Lower lobe of right lung (tissue), 2 donors: Measurements from ENCODE around the gene FAM163B. TPM values are rescaled to one million over a fixed set of nuclear protein-coding genes. Genes with fewer than 3 reads are reported as not detected.

Source experiments
- ATAC-seq, 2 donors: fragments of 200-7000 bp; cut with Tn5 transposase; one replicate each; pipeline ENCODE4 v1.9.1; 2020 to 2022; ENCODE audit warnings: mild to moderate bottlenecking in 2 of 2, moderate library complexity in 2 of 2
- DNase-seq: peaks from one replicate; pipeline ENCODE4 v3.0.0-alpha.2; 2020
- H3K27ac ChIP-seq: fragments of 200-600 bp; one replicate; pipeline ENCODE4 v1.8.0; 2022
- H3K27me3 ChIP-seq: fragments of 200-600 bp; one replicate; pipeline ENCODE4 v1.8.0; 2022; ENCODE audit warnings: low read depth
- H3K36me3 ChIP-seq: fragments of 200-600 bp; one replicate; pipeline ENCODE4 v1.8.0; 2022; ENCODE audit warnings: mild to moderate bottlenecking
- H3K4me1 ChIP-seq: fragments of 200-600 bp; one replicate; pipeline ENCODE4 v1.8.0; 2022
- H3K4me3 ChIP-seq: fragments of 200-600 bp; one replicate; pipeline ENCODE4 v1.8.0; 2022; ENCODE audit warnings: mild to moderate bottlenecking
- H3K9me3 ChIP-seq: fragments of 200-600 bp; one replicate; pipeline ENCODE4 v1.8.0; 2022
- intact Hi-C: fragments of 100-400 bp; cut with DNase I; formaldehyde crosslinking; loops from one replicate; pipeline ENCODE4 v1.11.0; 2022
- total RNA-seq: library from RNA; stranded (reverse); fragmentation: NEBNext Ultra II Directional; extraction: Animal tissue kit (Norgen Biotek cat#: 25700); gene quantifications from one replicate; pipeline ENCODE4 v1.2.1, GENCODE V29; 2021
- TF ChIP-seq, protein P1 (sequence below): fragments of 200-600 bp; IDR thresholded peaks from one replicate; pipeline ENCODE4 v1.8.0; 2022; ENCODE audit warnings: antibody characterized with exemption, mild to moderate bottlenecking
- donor health status: DM: no; HTN: yes; CAD: no; lungs with severe emphysema.

FAM163B gene
- total RNA-seq, 1 donor from 2014 or later: not detected

DNA sequence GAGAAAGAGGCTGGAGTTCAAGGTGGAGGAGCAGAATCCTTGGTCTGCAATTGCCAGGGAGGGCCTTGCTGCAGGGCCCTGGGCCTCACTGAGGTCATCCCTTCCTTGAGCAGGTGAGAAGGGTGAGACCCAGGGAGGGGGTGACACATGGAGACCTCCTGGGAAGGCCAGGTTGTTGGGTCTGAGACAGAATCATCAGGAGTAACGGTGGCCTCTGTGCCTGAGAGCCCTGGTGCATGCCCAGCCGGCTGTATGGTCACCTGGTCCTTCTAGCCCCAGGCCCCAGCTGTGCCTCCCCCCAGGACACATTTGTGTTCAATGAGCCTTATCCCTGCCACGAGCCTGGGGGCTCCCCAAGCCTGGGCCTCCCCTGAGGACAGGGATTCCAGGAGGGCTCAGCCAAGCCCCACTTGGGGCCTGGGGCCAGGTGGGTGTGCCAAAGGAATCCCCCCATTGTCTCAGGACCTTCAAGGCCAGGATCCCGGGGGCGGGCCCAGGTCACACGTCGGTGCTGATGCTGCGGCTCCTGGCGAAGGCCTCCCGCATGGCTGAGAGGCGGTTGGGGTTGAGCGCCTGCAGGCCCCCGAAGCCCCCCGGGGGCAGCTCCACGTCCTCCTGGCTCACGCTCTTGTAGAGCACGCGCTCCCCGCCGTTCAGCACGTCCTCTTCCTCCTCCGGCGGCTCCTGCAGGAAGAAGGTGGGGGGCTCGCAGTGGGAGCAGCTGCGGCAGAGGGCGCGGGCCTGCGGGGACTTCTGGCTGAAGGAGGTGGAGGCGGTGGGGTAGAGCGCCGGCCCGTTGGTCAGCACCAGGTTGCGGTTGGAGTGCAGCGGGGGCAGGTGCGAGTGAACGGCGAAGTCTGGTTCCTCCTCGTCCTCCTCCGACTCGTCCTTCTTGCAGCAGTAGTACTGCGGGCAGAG, 30.4 kb downstream of the FAM163B start:
- intact Hi-C loops: no loop called here
- Histone ChIP-seq H3K27ac (no peak overlapping the region), H3K36me3 (no peaks in the 10 kb centered on the region), H3K9me3 (no peaks in the 10 kb centered on the region), H3K27me3 (peaks cover 22% of the 10 kb centered on the region), H3K4me1 (peaks cover 27% of the 10 kb centered on the region), H3K4me3 (no peak overlapping the region)
- no peak for DNase-seq
- TF ChIP-seq, protein P1, sequence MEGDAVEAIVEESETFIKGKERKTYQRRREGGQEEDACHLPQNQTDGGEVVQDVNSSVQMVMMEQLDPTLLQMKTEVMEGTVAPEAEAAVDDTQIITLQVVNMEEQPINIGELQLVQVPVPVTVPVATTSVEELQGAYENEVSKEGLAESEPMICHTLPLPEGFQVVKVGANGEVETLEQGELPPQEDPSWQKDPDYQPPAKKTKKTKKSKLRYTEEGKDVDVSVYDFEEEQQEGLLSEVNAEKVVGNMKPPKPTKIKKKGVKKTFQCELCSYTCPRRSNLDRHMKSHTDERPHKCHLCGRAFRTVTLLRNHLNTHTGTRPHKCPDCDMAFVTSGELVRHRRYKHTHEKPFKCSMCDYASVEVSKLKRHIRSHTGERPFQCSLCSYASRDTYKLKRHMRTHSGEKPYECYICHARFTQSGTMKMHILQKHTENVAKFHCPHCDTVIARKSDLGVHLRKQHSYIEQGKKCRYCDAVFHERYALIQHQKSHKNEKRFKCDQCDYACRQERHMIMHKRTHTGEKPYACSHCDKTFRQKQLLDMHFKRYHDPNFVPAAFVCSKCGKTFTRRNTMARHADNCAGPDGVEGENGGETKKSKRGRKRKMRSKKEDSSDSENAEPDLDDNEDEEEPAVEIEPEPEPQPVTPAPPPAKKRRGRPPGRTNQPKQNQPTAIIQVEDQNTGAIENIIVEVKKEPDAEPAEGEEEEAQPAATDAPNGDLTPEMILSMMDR: no peak
- no peak for ATAC-seq

- no peak for DNase-seq
- intact Hi-C loops: no loop called here
- Histone ChIP-seq H3K27me3 (peaks cover 13% of the 10 kb centered on the region), H3K27ac (no peak overlapping the region), H3K4me3 (no peak overlapping the region), H3K36me3 (no peaks in the 10 kb centered on the region), H3K4me1 (peaks cover 24% of the 10 kb centered on the region), H3K9me3 (no peaks in the 10 kb centered on the region)
- ATAC-seq: no peak
- TF ChIP-seq, protein P1: no peak
These were observed 31.5 kb downstream of the FAM163B start for GRCh38 chr9:133577737-133578112.

DNA sequence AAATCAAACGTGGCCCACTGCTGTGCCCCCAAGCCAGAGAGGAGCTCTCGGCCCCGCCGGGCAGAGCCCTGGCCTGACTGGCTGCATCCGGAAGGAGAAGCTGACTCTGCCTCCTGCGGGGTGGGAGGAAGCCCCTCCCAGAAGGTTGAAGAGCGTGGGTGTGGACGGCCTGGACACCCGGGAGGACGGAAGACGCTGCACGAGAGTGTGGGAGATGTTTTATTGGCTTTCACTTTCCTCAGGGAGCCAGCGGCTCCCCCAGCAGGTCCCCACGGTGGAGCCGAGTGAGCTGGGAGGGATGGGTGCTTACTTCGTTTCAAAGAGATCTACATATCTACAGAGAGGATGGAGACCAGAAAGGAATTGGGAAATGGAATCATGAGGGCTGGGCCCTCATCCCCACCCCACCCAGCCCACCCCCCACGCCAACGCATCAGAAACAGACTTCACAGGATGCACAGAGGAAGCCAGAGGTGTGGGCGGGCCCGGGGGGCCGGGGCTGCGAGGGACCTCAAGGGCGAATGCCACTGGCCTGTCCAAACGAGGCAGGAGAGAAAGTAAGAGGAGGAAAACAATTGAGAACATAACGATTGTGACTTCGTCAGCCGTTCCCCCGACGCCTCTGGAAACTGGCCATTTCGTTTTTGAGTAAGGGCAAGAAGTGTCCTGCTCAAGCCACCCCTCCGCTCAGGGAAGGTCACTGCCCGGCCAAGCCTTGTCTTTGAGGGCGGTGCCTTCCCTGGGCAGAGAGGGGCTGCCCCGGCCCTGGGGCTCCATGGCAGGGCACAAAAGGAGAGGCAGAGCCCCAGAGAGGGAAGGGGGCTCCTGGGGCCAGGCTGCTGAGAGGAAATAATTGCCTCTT, 32.1 kb downstream of the FAM163B start:
- H3K27ac ChIP-seq: no peak overlapping the region
- peaks cover 7% of the 10 kb centered on the region for H3K27me3 ChIP-seq
- ATAC-seq (no peak), DNase-seq (no peak)
- intact Hi-C loops: no loop called here
- H3K36me3 ChIP-seq: no peaks in the 10 kb centered on the region
- no peaks in the 10 kb centered on the region for H3K9me3 ChIP-seq
- TF ChIP-seq, protein P1: no peak
- peaks cover 24% of the 10 kb centered on the region for H3K4me1 ChIP-seq
- H3K4me3 ChIP-seq: no peak overlapping the region

DNA sequence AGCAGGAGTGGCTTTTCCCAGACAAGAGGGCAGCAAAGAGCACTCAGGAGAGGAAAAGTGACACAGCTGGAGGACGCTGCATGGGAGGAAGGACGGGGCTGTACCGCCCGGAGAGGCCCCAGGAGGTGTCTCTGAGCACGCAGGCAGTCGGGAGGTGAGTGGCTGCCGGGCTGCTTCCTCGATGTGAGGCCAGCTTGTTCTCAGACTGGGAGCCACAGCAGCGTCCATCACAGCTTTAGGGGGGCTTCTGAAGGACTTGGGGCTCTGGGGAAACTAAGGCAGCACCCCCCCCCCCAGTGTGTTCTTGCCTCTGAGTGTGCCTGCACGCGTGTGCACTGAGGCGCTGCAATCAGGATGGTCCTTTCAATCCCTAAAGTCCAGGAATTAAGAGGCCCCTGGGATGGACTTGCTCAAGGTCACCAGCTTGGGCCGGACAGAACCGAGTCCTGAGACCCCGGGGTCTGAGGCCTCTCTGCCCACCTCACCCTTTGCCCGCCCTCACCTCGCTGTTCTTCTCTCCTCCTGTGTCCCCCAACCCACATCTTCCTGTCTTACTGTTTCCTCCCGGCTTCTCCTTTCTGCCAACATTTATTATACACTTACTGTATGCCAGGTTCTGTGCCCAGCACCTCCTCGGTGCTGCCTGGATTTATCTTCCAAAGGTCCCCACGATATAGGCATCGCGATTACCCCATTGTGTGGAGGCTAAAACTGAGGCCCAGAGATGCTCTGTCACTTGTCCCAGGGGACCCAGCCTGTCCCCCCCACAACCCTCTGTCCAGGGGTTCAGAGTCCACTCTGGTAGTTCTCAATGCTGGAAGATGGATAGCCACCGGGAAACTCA, 32.9 kb downstream of the FAM163B start:
- peaks cover 4% of the 10 kb centered on the region for H3K27me3 ChIP-seq
- H3K27ac ChIP-seq: no peak overlapping the region
- no peaks in the 10 kb centered on the region for H3K9me3 ChIP-seq
- no peak overlapping the region for H3K4me3 ChIP-seq
- no peak for ATAC-seq
- TF ChIP-seq, protein P1: no peak
- intact Hi-C loops: no loop called here
- DNase-seq: no peak
- H3K36me3 ChIP-seq: no peaks in the 10 kb centered on the region
- peaks cover 22% of the 10 kb centered on the region for H3K4me1 ChIP-seq
